HG03097 (cell line): Measurements from ENCODE around the gene RAB11A.
"Not testable (repeated sequence)": the region's sequence is repeated elsewhere in the genome, so short reads cannot be mapped to it uniquely, and the experiment has no call there.

Experiments used
- ATAC-seq: cut with Tn5 transposase; IDR thresholded peaks from one replicate; pipeline ENCODE4 v1.9.1; 2021; ENCODE audit not compliant: unreplicated experiment, low FRiP score

Gene RAB11A

DNA sequence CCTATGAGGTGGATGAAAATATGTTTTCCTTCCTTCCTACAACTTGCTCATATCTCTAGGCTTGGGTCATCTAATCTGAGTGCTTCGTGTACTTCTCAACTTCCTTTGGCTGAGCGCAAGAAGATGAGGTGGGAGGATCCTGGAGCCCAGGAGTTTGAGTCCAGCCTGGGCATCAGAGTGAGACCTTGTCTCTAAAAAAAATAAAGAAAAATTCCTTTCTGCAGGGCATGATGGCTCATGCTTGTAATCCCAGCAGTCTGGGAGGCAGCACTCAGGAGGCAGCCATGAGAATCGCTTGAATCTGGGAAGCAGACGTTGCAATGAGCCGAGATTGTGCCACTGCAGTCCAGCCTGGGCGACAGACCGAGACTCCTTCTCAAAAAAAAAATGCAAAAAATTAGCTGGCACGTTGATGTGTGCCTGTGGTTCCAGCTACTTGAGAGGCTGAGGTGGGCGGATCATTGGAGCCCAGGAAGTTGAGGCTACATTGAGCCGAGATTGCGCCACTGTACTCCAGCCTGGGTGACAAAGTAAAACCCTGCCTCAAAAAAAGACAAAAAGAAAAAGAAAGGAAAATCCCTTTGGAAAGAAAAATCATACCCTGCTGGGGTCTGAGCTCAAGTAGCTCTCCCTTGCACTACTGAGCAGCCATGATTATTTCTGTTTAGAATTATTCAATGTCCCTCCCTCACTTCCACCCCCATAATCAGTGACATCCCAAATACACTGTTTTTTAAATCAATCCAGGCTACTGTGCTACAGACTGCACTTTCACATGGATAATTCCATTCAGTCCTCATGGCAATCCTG, 28.0 kb upstream of the RAB11A start:
- ATAC-seq, result no peak

DNA sequence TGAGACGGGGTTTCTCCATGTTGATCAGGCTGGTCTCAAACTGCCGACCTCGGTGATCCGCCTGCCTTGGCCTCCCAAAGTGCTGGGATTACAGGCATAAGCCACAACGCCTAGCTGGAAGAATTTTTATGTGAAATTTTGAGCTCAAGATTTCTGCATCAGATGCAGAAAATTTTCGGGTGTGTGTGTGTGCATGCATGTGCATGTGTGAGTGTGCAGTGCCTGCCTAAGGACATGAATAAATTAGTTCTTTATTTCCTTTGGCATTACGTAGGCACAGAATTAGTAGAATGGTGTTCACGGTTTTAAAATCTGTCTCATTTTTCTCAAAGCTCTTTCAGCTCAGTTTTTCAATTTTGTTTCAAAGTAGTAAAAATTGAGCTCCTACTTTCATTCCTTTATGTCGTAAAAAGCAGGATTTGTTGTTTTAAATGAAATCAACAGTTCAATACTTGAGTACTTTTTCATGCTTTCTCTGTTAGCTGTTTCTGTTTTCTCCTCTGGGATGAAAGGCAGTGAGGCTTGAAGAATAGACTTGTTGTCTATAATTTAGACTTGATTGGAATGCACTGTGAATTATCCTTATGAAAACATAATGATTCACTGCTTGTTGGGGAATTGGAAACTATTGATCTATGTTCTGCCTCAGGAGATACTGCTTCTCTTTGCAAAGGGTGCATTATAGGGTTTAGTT, 23.3 kb upstream of the RAB11A start:
- no peak for ATAC-seq

DNA sequence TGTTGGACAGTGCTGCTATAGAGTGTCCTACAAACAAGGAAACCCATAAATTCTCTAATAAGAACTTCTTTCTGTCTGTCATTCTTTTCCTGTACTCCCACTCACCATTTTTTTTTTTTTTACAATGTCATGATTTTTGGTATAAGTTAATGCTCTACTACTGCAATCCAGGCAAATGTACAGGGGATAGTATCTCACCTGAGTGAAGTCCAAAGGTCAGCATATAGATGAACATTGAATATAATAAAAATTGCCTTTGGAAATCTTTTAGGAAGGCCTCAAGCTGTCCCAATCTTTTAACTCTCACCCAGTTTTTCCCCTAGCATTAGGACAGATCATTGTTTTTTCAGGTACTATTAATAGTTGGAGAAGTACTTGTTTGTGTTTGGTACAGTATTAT, 21.3 kb upstream of the RAB11A start:
- ATAC-seq, result no peak

DNA sequence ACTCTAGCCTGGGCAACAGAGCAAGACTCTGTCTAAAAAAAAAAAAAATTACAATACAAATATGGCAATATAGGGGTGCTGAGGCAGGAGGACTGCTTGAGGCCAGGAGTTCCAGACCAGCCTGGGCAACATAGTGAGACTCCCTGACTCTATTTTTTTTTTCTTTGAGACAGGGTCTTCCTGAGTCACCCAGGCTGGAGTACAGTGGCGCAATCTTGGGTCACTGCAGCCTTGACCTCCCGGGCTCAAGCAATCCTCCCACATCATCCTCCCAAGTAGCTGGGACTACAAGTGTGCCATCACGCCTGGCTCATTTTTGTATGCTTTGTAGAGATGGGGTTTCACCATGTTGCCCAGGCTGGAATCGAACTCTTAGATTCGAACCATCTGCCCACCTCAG, 17.3 kb upstream of the RAB11A start:
- no peak for ATAC-seq

DNA sequence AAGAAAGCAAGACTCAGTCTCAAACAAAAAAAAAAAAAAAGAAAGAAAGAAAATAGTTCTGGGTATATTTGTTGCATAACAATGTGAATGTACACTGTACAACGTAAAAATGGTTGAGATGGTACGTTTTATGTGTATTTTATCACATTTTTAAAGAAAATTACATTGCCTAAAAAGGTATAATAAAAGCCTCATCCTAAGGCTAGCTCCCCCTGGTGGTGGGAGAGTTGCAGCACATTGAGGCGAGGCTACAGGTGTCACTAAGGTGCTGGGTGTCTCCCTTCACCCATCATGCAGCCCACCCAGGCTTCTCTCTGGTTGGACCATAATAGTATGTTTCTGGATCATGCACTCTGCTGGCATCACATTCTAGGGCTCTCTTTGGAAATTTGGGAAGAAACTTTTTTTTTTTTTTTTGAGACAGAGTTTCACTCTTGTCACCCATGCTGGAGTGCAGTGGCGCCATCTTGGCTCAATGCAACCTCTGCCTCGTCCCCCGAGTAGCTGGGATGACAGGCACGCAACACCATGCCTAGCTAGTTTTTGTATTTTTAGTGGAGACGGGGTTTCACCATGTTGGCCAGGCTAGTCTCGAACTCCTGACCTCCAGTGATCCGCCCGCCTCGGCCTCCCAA, 12.4 kb upstream of the RAB11A start:
- ATAC-seq, result no peak

DNA sequence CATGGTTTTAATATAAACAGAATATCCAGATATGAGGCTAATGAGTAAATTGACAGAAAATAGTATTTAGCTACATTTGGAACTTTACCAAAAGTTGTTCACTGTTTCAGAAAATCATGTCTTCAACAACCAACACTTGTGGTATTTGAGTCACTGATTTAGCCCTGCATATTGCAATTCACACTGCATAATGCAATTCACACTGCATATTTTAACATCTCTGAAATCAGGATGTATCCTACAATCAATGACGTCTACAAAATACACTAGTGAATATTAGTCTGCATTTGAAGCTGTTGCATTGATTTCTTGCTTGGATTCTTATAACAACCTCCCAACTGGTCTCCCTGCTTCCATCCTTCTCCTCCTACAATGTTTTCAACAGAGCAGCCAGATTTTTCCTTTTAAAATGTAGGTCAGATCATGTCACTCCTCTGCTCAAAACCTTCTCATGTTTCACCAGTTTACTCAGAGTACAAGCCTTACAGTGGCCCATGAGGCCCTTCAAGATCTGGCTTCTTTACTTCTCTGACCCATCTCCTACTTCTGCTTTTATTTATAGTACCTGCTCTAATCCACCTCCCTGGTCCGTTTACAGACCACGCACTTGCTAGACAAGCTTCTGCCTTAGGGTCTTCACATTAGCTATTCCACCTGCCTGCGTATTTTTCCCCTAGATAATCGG, 11.4 kb upstream of the RAB11A start:
- ATAC-seq, result no peak

DNA sequence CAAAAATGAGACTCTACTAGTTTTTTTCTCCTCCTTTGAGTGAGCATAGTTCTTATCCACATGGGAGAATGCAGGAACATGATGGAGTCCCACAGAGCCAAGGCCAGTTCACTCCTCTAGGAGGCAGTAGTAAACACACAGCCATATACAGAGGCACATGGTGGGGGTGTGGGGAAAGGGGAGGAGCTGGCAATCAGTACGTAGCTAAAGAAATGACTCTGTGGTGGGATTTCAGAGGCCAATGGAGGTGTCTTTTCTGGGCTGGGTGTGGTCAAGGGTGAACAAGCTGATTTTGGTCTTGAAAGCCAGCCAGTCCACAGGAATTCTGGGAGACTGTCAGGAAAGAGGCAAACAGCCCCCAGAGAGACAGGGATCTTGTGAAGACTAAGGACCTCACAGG, 6.6 kb upstream of the RAB11A start:
- ATAC-seq, result peak; percentile 69

DNA sequence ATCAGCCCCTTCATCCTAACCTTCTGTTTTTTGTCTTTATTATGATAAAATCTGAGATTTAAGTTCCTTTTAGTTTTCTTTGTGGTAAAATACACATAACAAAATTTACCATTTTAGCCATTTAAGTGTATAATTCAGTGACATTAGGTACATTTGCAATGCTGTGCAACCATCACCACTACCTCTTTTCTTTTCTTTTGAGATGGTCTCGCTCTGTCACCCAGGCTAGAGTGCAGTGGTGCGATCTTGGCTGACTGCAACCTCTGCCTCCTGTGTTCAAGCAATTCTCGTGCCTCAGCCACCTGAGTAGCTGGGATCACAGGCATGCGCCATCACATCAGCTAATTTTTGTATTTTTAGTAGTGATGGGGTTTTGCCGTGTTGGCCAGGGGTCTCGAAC, 6.2 kb upstream of the RAB11A start:
- no peak for ATAC-seq

DNA sequence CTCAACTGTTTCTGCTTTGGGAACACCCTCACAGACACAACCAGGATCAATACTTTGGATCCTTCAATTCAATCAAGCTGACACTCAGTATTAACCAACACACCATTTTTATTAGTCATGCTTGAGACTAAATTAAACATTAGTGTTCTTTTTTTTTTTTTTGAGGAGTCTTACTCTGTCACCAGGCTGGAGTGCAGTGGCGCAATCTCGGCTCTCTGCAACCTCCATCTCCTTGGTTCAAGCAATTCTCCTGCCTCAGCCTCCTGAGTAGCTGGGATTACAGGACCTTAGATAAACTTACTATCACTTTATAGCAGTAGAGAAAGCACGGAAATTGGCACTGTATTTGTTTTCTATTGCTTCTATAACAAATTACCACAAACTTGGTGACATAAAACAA, 2.0 kb upstream of the RAB11A start:
- no peak for ATAC-seq

DNA sequence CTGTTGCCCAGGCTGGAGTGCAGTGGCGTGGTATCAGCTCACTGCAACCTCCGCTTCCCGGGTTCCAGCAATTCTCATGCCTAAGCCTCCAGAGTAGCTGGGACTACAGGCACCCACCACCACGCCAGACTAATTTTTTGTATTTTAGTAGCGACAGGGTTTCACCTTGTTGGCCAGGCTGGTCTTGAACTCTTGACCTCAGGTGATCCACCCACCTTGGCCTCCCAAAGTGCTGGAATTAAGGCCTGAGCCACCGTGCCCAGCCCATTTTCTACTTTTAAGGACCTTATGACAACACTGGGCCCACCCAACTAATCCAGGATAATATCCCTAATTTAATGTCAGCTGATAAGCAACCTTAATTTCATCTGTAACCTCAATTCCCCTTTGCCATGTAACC, 1.4 kb upstream of the RAB11A start:
- not testable (repeated sequence) for ATAC-seq

DNA sequence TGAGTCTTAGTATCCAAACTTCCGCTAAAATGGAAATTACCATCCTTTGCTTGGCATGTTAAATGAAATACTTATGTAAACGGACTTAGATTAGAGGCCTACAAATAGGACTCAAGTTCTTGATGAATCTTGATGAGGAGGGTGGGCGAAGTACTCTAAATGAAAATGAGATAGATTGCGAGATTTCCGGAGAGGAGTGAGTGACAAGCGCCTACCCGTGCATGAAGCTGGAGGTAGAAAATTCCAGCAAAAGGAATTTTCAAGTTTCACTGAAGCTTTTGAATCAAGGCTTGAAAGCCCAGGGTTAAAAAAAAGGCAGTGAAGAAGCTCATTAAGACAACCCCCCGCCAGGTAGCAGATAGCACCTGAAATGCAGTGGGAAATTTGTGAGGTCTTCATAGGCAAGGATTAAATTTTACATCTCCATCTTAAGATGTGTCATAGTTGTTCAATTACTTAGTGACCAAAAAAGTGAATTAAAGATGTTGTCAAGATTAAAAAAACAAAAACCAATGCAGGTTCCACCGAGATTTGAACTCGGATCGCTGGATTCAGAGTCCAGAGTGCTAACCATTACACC, 655 bp upstream of the RAB11A start:
- peak; percentile 3 for ATAC-seq

DNA sequence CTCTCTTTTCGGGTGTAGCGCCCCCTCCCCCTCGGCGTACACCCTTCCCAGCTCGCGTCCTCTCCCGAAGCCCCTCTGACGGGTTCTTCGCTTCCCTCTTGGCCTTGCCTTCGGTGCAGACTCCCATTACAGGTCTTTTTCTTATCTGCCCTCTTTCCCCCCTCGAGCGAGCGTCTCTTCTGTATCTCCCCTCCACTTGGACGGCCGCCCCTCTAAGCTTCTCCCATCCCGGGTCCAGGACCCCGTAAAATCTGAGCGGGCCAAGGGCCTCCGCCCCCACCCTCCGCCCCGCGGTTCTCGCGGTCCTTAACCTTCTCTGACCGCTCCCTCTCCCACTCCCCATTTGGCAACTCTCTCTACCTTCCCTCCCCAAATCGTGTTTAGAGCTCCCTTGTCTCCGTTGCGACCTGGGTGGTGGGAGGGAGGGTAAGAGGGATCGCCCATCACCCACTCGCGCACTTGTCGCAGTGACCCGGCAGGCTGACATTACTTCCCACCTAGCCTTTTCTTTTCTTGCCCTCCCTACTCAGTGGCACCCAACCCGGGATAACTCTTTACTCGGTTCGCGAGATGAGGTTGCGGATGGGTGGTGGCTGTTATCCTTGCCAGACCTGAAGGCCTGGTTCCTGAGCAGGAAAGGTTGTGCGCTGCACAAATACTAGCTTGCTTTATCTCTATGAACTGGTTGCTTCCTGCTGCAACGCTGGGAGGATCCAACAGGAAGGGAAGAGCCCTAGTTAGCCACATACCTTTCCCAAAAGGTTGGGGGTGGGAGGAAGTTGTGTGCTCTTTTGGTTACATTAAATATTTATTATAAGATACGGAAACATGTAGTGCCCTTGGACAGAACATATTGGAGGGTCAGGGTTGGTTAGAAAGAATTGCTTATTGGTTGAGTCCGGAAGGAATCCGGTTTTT, 922 bp downstream of the RAB11A start:
- ATAC-seq, result no peak

DNA sequence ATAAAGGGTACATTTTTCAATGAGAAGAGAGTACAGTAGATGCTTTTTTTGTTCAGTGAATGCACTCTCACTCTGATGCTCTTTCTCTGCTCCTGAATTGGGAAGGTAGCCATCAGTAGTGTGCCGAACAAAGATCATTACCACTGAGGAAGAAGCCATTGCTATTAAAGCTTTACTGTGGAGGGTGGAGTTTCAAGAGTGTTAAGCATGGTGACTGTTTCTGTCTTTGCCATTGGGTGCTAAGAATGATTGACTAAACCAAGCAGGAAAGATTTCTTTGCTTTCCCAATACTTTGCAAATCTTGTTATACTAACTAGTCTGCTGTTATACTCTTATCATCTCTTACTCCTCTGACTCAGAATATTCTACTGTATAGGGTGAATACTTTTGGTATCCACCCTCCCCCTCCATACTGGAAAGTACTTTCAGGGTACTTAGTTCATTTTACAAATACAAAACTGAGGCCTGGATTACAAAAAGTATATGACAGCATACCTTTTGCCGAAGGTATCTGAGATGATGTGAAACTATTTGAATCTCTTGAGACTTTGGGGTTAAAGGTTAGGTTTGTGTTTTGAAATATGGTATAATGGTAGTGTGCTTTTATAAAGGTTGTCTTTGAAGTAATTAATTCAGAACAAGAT, 1.7 kb downstream of the RAB11A start:
- ATAC-seq, result no peak

DNA sequence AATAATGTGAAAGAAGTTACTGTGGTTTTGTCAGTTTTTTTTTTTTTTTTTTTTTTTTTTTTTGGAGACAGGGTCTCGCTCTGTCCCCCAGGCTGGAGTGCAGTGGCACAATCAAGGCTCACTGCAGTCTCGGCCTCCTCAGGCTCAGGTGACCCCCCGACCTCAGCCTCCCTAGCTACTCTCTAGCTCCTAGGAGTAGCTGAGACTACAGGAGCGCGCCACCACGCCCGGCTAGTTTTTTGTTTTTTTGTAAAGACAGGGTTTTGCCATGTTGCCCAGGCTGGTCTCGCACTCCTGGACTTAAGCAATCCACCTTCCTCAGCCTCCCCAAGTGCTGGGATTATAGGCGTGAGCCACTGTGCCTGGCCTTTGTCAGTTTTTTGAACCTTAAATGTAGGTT, 2.6 kb downstream of the RAB11A start:
- ATAC-seq, result not testable (repeated sequence)

DNA sequence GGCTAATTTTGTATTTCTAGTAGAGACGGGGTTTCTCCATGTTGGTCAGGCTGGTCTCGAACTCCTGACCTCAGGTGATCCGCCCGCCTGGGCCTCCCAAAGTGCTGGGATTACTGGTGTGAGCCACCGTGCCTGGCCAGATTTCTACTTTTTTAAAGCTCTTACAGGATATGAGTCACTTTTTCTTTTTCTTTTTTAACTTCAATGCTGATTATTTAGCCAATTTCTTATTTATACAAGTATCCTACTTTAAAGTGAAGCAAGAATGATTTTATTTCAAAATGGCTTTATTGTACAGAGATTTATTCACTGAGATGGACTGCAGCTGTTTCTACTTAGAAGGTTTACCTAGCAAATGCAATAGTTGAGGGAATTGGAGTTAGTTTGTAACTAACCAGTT, 3.3 kb downstream of the RAB11A start:
- not testable (repeated sequence) for ATAC-seq

DNA sequence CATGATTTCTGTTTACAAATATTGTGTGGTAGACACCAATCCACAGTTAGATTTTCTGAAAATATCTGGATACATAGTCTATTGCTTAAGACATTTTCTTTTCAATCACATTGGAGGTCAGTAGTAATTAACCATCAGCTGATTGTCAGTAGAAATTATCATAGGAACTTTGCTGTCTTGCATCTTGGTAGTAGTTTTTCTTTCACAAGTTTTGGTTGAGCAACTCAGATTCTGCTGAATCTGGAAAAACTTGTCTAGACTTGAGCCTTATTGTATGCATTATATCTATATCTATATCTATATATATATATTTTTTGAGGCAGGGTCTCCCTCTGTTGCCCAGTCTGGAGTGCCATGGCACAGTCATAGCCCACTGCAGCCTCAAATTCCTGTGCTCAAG, 4.0 kb downstream of the RAB11A start:
- no peak for ATAC-seq

DNA sequence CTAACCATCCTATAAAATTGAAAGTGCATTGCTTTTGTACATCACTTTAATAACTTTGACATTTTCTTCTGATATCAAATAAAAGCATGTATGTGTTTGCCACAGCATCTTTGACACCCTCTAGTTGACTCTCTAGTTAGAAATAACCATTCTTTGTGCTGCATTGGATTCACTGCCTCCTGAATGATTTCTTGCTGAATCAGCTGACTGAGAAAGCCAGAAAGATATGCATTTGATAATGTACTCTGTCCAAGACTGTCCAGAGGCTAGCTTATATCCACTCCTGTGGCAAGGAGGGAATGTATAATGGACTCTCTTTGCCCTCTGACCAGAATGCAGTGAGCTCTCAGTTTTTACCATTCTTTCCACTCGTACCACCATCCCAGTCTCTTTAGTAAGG, 6.2 kb downstream of the RAB11A start:
- ATAC-seq, result no peak

DNA sequence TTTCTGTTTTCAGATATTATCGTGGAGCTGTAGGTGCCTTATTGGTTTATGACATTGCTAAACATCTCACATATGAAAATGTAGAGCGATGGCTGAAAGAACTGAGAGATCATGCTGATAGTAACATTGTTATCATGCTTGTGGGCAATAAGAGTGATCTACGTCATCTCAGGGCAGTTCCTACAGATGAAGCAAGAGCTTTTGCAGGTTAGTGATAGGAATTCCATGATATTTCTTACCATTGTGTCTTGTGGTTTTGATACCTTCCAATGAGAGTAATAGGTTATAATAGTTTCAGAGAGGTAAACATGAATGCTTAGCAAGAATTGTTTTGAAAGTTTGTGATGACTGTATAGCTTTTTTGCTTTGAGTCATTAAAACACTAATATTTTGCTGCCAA, 8.5 kb downstream of the RAB11A start:
- ATAC-seq, result no peak

DNA sequence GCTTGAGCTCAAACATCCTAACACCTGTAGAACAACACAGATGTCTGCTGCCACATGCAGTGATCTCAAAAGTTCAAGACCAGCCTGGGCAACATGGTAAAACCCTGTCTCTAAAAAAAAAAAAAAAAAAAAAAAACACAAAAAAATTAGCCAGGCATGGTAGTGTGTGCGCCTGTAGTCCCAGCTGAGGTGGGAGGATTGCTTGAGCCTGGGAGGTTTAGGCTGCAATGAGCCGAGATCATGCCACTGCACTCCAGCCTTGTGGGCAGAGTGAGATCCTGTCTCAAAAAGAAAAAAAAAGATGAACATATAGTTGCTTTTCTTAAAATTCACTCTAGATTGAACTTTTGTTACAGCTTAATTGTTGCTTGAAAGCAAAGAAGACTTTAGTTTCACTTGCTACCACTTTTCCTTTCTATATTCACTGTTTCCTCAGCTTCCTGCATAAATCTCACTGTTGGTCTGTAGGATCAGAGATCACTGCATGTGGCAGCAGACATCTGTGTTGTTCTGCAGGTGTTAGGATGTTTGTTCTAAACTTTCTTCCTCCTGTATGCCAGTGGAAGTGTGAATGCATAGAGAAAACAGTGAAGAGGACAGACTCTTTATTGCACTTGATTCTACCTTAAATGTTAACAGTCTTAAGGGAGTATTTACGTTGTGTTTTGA, 12.6 kb downstream of the RAB11A start:
- no peak for ATAC-seq
